ENCODE data around the gene OR5B21. TPM values are rescaled to one million over a fixed set of nuclear protein-coding genes. Genes with fewer than 3 reads are reported as not detected.

Gene OR5B21
- total RNA-seq, 1 experiment from 2014 or later: not detected

DNA sequence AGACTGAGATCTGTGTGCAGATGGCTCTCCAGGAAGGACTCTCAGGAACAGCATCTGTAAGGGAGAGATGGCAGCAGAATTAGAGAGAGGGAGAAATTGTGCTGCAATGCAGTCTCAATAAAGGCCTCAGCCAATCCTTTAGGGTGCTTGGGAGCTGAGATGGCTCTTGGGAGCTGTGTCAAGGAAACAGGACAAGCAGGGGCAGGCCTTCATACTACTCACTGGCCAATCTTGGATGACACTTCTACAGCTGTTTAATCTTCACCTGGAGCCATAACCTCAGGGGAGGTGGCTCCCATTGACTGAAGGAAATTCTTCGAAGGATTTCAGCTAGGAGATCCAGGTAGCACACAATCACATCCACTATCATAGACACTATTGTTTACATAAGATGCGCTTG, 10.0 kb downstream of the OR5B21 start:
- in situ Hi-C loops (cut with HindIII; ENCODE audit: low sequenced_read_pairs): no loop called here
- DNase-seq (ENCODE audit: low spot score): no peak

DNA sequence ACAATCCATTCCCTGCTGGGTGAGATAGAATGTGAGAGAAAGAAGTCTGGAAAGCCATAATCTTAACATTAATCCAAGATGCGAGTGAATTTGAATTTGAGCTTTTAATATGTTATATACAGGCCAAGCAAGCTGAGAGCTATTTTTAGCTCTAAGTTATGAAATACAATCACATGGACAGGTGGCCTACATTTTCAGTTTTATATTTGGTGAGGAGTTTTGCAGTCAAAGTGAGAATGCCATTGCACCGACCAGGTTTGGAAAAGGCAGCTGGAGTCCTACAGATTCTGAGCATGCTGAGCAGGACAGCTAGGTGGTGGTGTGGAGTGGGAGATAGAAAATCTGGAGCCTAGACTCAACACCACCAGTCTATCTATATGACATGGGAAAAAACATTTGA, 12.0 kb downstream of the OR5B21 start:
- DNase-seq (ENCODE audit: low spot score): peak; percentile 75
- in situ Hi-C loops (cut with HindIII; ENCODE audit: low sequenced_read_pairs): no loop called here

DNA sequence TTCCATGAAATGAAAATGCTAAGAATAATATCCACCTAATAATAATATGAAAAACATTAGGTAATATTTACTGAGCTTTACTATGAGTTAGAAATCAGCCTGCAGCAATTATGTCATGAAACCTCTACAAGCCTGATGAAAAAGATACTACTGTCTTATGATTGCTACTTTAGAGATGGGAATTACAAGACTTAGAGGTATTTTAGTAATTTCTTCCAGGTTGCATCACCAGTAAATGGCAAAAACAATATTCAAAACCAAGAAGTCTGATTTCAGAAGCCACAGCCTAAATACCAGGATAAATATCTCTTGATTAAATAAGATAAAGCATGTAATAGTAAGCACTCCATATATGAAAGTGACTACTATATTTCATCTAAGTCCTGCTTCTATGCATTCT, 13.8 kb downstream of the OR5B21 start:
- DNase-seq (ENCODE audit: low spot score): no peak
- in situ Hi-C loops (cut with HindIII; ENCODE audit: low sequenced_read_pairs): no loop called here

DNA sequence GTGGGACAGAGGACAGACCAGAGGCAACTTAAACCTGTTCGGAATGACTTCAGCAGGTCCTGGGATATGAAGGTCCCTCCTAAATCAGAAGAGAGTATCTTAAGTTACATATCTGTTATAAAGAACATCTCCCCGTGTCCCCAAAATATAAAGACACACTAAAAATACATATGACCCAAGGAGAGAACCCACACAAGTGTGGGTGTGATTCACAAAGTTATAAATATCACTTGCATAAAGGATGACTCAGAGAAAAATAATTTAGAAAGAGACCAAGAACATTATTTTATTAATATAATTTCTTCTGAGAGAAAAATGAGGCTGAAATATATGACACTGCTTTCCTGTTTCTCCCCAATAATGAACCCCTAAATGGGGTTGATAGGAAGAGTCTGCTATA, 14.2 kb downstream of the OR5B21 start:
- in situ Hi-C loops (cut with HindIII; ENCODE audit: low sequenced_read_pairs): no loop called here
- no peak for DNase-seq (ENCODE audit: low spot score)

DNA sequence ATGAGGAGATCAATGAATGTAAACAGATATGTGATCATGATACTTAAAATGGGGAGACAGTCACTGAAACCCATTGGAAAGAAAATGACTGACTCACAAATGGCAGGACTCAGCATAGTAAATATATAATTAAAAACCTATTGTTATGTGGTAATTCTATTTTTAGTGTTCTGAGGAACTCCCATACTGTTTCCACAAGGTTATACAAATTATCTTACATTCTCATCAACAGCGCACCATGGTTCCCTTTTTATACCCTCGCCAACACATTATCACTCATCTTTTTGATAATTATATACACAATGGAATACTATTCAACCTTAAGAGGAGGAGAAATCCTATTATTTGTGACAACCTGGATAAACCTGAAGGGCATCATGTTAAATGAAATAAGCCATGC, 17.1 kb downstream of the OR5B21 start:
- no peak for DNase-seq (ENCODE audit: low spot score)

DNA sequence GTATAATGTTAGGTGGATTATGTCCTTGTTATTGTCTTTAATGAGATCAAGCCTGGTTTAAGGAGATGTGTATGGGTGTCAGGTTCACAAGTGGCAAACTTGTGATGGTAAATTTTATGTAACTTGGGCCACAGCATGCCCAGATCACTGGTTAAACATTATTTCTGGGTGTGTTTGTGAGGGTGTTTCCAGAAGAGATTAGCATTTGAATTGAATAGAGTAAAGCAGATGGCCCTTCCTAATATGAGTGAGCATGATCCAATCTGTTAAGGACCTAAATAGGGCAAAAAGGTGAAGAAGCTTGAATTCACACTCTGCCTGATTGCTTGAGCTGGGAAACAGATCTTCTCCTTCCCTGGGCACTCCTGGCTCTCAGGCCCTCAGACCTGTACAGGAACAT, 20.7 kb downstream of the OR5B21 start:
- in situ Hi-C loops (cut with HindIII; ENCODE audit: low sequenced_read_pairs): no loop called here
- DNase-seq (ENCODE audit: low spot score): no peak

More for the DNA sequence above, 17.1 kb downstream of the OR5B21 start:
- in situ Hi-C loops (cut with HindIII; ENCODE audit: low sequenced_read_pairs): no loop called here

DNA sequence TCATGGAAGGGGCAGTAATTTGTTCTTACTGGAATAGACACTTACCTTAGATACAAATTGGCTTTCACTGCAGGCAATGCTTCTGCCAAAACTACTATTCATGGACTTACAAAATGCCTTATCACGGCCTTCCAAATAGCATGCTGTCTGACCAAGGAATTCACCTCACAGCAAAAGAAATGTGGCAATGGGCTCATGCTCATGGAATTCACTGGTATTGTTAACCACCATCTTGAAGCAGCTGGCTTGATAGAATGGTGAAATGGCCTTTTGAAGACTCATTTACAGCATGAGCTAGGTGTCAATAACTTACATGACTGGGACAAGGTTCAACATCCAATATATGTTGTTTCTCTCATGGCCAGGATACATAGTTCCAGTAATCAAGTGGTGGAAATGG, 21.9 kb downstream of the OR5B21 start:
- in situ Hi-C loops (cut with HindIII; ENCODE audit: low sequenced_read_pairs): no loop called here
- no peak for DNase-seq (ENCODE audit: low spot score)

DNA sequence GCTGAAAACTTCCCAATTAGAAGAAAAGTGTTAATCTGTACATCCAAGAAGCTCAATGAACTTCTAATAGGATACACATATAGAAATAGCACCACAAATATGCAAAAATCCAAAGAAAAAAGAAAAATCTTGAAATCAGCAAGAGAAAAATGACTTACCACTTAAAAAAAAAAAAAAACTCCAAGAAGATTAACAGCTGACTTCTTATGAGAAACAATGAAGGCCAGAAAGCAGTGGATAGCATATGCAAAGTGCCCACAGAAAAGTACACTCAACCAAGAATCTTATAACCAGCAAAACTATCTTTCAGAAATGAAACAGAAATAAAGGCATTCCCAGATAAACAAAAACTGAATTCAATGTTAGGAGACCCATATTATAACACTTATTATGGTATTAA, 36.0 kb downstream of the OR5B21 start:
- in situ Hi-C loops (cut with HindIII; ENCODE audit: low sequenced_read_pairs): no loop called here
- no peak for DNase-seq (ENCODE audit: low spot score)

DNA sequence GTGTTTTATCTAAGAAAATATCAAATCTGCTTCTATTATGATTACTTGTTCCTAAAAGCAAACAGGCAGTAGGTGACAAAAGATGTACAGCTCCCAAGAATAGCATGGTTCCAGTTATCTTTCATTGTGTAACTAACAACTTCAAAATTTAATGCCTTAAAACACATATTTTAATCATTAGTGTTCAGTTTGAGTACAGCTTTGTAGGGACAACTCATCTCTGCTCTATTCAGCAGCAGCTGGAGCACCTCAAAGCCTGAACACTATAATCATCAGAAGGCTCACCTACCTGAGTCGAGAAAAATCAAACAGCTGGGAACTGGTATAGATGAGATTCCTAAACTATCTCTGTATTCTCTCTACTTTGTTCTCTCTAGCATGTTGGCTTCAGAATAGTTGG, 41.6 kb downstream of the OR5B21 start:
- in situ Hi-C loops (cut with HindIII; ENCODE audit: low sequenced_read_pairs): no loop called here
- DNase-seq (ENCODE audit: low spot score): no peak

DNA sequence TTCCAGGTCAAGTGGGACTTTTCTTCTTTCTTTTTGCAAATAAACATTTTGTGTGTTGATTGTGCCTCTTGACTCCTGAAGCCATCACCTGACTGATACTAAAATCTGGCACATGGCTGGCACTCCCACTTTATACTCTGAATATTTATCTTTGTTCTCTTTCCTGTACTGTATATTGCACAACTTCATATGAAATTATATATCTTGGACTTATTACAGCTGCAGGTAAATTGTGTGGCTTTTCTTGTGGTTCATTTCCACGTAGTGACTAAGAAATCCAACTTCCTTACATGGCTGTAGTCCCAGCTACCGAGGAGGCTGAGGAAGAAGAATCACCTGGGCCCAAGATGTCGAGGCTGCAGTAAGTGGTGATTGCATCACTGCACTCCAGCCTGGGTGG, 42.2 kb downstream of the OR5B21 start:
- in situ Hi-C loops (cut with HindIII; ENCODE audit: low sequenced_read_pairs): no loop called here

More for the DNA sequence above, 42.2 kb downstream of the OR5B21 start:
- no peak for DNase-seq (ENCODE audit: low spot score)

Other genes with a start within 250 kb of the OR5B21 start
- not detected in 2 replicates for gene OR10W1, start 239.8 kb downstream of the OR5B21 start, total RNA-seq (2014; rRNA removed; shearing (Covaris generic))
- not detected in 2 replicates for gene OR5B17, start 149.0 kb downstream of the OR5B21 start, total RNA-seq (2014; rRNA removed; shearing (Covaris generic))
- gene OR5B3, start 101.2 kb downstream of the OR5B21 start, total RNA-seq (2014; rRNA removed; shearing (Covaris generic)): not detected in 2 replicates
- gene OR5B2, start 80.0 kb downstream of the OR5B21 start, total RNA-seq (2014; rRNA removed; shearing (Covaris generic)): not detected in 2 replicates
- gene OR5B12, start 65.9 kb downstream of the OR5B21 start, total RNA-seq (2014; rRNA removed; shearing (Covaris generic)): not detected in 2 replicates
- gene LPXN, start 67.8 kb upstream of the OR5B21 start, total RNA-seq (2014; rRNA removed; shearing (Covaris generic)): 0.78 and 1.5 TPM in 2 replicates
- gene ZFP91, start 71.0 kb upstream of the OR5B21 start, total RNA-seq (2014; rRNA removed; shearing (Covaris generic)): 32.9 and 50.6 TPM in 2 replicates
- 0.75 and 2.0 TPM in 2 replicates for gene CNTF, start 114.6 kb upstream of the OR5B21 start, total RNA-seq (2014; rRNA removed; shearing (Covaris generic))
- not detected in 2 replicates for gene GLYAT, start 223.8 kb upstream of the OR5B21 start, total RNA-seq (2014; rRNA removed; shearing (Covaris generic))

Measured in G401 (cell line).